ENCODE measurements around the gene LONRF2. TPM values are rescaled to one million over a fixed set of nuclear protein-coding genes. Genes with fewer than 3 reads are reported as not detected.

LONRF2 gene
- total RNA-seq, 1 donor, result under 0.01 TPM

DNA sequence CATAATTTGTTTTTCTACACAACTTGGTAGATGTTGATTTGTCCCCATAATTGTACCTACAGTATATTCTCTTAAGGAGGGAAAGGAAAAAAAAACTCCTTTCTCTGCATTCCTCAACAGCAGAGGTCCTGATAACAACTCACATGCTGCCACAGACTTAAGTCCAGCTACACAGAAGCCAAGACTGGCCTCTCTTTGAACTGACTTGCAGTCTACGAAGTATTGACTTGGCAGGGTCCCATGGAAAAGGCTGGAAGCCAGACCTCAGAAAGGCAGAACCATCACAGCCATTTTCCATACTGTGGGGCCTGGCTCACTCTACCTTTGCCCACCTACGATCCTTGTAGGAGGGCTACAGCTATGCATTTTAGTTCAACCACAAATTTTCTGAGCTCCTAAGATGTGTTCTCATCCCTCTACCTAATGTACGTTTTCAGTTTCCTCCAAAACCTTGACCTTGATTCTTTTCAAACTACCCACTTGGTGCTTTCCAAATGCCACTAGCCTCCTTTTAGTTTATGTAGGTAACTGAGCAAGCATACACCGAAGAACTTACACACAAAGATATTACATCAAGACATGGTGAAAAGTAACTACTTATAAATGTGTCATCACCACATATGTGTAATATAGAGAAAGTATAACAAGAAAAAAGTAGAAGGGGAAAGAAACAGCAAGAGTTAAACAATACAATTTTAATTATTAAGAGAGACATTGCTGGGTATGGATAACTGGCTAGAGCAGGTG lies 12.2 kb downstream of the LONRF2 start:
- Histone ChIP-seq H3K27me3 (ENCODE audit: insufficient read depth, low read length) (no peaks in the 10 kb centered on the region), H2AFZ (ENCODE audit: low read length) (no peak overlapping the region), H3K4me3 (ENCODE audit: insufficient read depth, low read length) (no peak overlapping the region), H3K79me2 (ENCODE audit: insufficient read depth, low read length) (no peaks in the 10 kb centered on the region), H3K4me2 (ENCODE audit: insufficient read depth, low read length) (no peak overlapping the region), H3K9me3 (ENCODE audit: low read depth, low read length) (no peaks in the 10 kb centered on the region), H3K4me1 (ENCODE audit: insufficient read depth, low read length) (no peaks in the 10 kb centered on the region), H4K20me1 (ENCODE audit: insufficient read depth, low read length) (no peaks in the 10 kb centered on the region), H3K27ac (ENCODE audit: low read depth, low read length) (no peak overlapping the region), H3K36me3 (ENCODE audit: insufficient read depth, low read length) (no peaks in the 10 kb centered on the region)
- DNase-seq (ENCODE audit: insufficient read length, low spot score, missing footprints), result no peak
- TF ChIP-seq, protein P1, sequence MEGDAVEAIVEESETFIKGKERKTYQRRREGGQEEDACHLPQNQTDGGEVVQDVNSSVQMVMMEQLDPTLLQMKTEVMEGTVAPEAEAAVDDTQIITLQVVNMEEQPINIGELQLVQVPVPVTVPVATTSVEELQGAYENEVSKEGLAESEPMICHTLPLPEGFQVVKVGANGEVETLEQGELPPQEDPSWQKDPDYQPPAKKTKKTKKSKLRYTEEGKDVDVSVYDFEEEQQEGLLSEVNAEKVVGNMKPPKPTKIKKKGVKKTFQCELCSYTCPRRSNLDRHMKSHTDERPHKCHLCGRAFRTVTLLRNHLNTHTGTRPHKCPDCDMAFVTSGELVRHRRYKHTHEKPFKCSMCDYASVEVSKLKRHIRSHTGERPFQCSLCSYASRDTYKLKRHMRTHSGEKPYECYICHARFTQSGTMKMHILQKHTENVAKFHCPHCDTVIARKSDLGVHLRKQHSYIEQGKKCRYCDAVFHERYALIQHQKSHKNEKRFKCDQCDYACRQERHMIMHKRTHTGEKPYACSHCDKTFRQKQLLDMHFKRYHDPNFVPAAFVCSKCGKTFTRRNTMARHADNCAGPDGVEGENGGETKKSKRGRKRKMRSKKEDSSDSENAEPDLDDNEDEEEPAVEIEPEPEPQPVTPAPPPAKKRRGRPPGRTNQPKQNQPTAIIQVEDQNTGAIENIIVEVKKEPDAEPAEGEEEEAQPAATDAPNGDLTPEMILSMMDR (IDR thresholded peaks at IDR 0.05; ENCODE audit: extremely low read depth, low read depth, low read length), result no peak

DNA sequence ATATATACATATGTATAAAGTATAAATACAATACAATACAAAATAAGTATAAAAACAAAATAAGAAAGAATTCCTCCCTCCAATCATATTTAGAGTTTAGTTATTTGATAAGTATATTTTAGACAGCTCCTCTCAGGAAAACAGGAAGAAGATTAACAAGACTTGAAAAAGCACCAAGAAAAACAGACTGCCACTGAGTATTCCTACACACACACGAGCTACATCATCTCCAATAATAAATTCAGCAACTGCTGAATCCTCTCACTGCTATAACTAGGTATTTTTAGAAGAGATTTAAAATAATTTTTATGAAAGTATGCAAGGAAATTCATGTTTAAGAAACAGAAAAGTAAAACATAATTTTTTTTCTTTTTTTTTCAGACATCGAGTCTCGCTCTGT lies 13.0 kb downstream of the LONRF2 start:
- Histone ChIP-seq H3K4me1 (ENCODE audit: insufficient read depth, low read length) (no peaks in the 10 kb centered on the region), H3K36me3 (ENCODE audit: insufficient read depth, low read length) (no peaks in the 10 kb centered on the region), H4K20me1 (ENCODE audit: insufficient read depth, low read length) (no peaks in the 10 kb centered on the region), H3K27ac (ENCODE audit: low read depth, low read length) (no peak overlapping the region), H2AFZ (ENCODE audit: low read length) (no peak overlapping the region), H3K27me3 (ENCODE audit: insufficient read depth, low read length) (no peaks in the 10 kb centered on the region), H3K4me2 (ENCODE audit: insufficient read depth, low read length) (no peak overlapping the region), H3K9me3 (ENCODE audit: low read depth, low read length) (no peaks in the 10 kb centered on the region), H3K4me3 (ENCODE audit: insufficient read depth, low read length) (no peak overlapping the region), H3K79me2 (ENCODE audit: insufficient read depth, low read length) (no peaks in the 10 kb centered on the region)
- DNase-seq (ENCODE audit: insufficient read length, low spot score, missing footprints), result no peak
- TF ChIP-seq, protein P1 (IDR thresholded peaks at IDR 0.05; ENCODE audit: extremely low read depth, low read depth, low read length), result no peak

DNA sequence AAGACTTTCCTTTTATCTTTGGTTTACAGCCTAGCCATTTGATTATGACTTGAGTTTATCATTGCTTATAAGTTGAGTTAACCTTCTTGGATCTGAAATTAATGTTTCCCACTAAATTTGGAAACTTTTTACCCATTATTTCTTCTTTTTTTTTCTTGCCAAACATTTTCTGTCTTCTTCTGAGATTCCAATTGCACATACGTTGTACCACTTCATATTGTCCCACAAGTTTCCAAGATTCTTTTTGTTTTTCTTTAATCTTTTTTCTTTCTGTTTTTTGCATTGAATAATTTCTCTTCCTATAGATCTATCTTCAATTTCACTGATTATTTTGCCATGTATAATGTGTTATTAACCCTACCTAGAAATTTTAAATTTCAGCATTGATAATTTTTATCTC lies 18.6 kb downstream of the LONRF2 start:
- Histone ChIP-seq H2AFZ (ENCODE audit: low read length) (no peak overlapping the region), H4K20me1 (ENCODE audit: insufficient read depth, low read length) (no peaks in the 10 kb centered on the region), H3K79me2 (ENCODE audit: insufficient read depth, low read length) (no peaks in the 10 kb centered on the region), H3K9me3 (ENCODE audit: low read depth, low read length) (no peaks in the 10 kb centered on the region), H3K4me1 (ENCODE audit: insufficient read depth, low read length) (no peaks in the 10 kb centered on the region), H3K27ac (ENCODE audit: low read depth, low read length) (no peak overlapping the region), H3K36me3 (ENCODE audit: insufficient read depth, low read length) (no peaks in the 10 kb centered on the region), H3K4me3 (ENCODE audit: insufficient read depth, low read length) (no peak overlapping the region), H3K4me2 (ENCODE audit: insufficient read depth, low read length) (no peak overlapping the region), H3K27me3 (ENCODE audit: insufficient read depth, low read length) (no peaks in the 10 kb centered on the region)
- DNase-seq (ENCODE audit: insufficient read length, low spot score, missing footprints), result no peak
- TF ChIP-seq, protein P1 (IDR thresholded peaks at IDR 0.05; ENCODE audit: extremely low read depth, low read depth, low read length), result no peak

DNA sequence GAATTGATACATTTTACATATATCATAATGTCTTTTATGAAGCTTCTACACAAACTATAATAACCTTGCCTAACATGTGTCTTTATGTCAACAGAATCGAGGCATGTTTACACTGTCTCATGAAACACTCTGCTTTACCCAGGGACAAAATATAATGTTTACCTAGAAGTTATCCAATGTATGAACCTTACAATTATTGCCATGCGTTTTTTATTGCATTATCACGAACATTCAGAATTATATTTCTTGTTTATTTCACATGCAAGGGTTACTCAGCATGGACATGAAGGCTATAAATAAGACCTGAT lies 19.8 kb downstream of the LONRF2 start:
- no peaks in the 10 kb centered on the region for H3K36me3 ChIP-seq (ENCODE audit: insufficient read depth, low read length)

More for the DNA sequence above, 19.8 kb downstream of the LONRF2 start:
- no peaks in the 10 kb centered on the region for H4K20me1 ChIP-seq (ENCODE audit: insufficient read depth, low read length)
- no peaks in the 10 kb centered on the region for H3K79me2 ChIP-seq (ENCODE audit: insufficient read depth, low read length)
- H3K27me3 ChIP-seq (ENCODE audit: insufficient read depth, low read length), result no peaks in the 10 kb centered on the region
- no peaks in the 10 kb centered on the region for H3K9me3 ChIP-seq (ENCODE audit: low read depth, low read length)
- TF ChIP-seq, protein P1 (IDR thresholded peaks at IDR 0.05; ENCODE audit: extremely low read depth, low read depth, low read length), result no peak
- H2AFZ ChIP-seq (ENCODE audit: low read length), result no peak overlapping the region
- H3K4me1 ChIP-seq (ENCODE audit: insufficient read depth, low read length), result no peaks in the 10 kb centered on the region
- H3K4me3 ChIP-seq (ENCODE audit: insufficient read depth, low read length), result no peak overlapping the region
- no peak overlapping the region for H3K4me2 ChIP-seq (ENCODE audit: insufficient read depth, low read length)
- no peak overlapping the region for H3K27ac ChIP-seq (ENCODE audit: low read depth, low read length)
- DNase-seq (ENCODE audit: insufficient read length, low spot score, missing footprints), result no peak

All from osteoblast (primary cell).